OCI-LY7 (cell line): ENCODE data around the gene CD36. TPM values are rescaled to one million over a fixed set of nuclear protein-coding genes. Genes with fewer than 3 reads are reported as not detected.

Source experiments
- Bru-seq: library from RNA; stranded (reverse); fragments of 400-500 nt; gene quantifications from one replicate; lab custom pipeline; 2021; lab: Mats Ljungman, UMichigan
- BruChase-seq, 2 experiments: library from RNA; stranded (reverse); fragments of 400-500 nt; gene quantifications; one replicate each; lab custom pipeline; 2021; lab: Mats Ljungman, UMichigan
- BruUV-seq: library from RNA; stranded (reverse); fragments of 400-500 nt; replicated peaks from 2 replicates; lab custom pipeline; 2021; lab: Mats Ljungman, UMichigan
- CTCF ChIA-PET: fragments of 300-600 bp; sonication (Branson Sonifier 250); formaldehyde crosslinking; loops from one replicate; lab custom pipeline; 2022; ENCODE audit warnings: antibody characterized with exemption; ENCODE audit not compliant: unreplicated experiment; lab: Charles Lee
- POLR2A ChIA-PET: fragments of 300-600 bp; sonication (Branson Sonifier 250); formaldehyde crosslinking; loops from one replicate; lab custom pipeline; 2022; ENCODE audit warnings: antibody characterized with exemption; lab: Charles Lee
- DNase-seq: peaks from one replicate; pipeline ENCODE4 v3.0.0-alpha.2; 2015; ENCODE audit warnings: low spot score
- H2AFZ ChIP-seq: fragments of 200-600 bp; sonication (generic), shearing (Covaris generic); 2 replicates; pipeline ENCODE4 v1.6.1; 2014; ENCODE audit warnings: mild to moderate bottlenecking, antibody characterized with exemption, low read length, moderate library complexity
- H3K27ac ChIP-seq: fragments of 200-600 bp; sonication (generic); 2 replicates; pipeline ENCODE4 v1.5.1; 2014; ENCODE audit warnings: mixed run types, low read depth, mild to moderate bottlenecking, moderate library complexity, low read length, inconsistent platforms; ENCODE audit not compliant: poor library complexity, severe bottlenecking
- H3K36me3 ChIP-seq: fragments of 200-600 bp; sonication (generic); 2 replicates; pipeline ENCODE4 v1.6.1; 2014; ENCODE audit warnings: mild to moderate bottlenecking, antibody characterized with exemption, low read length, moderate library complexity, mixed read lengths; ENCODE audit not compliant: insufficient read depth
- H3K4me1 ChIP-seq: fragments of 200-600 bp; sonication (generic); 2 replicates; pipeline ENCODE4 v1.5.1; 2014; ENCODE audit warnings: mild to moderate bottlenecking, low read length; ENCODE audit not compliant: insufficient read depth, poor library complexity, severe bottlenecking
- H3K4me2 ChIP-seq: fragments of 200-600 bp; sonication (generic); 2 replicates; pipeline ENCODE4 v1.6.1; 2014; ENCODE audit warnings: mild to moderate bottlenecking, low read length
- H3K4me3 ChIP-seq: fragments of 200-600 bp; sonication (generic); 2 replicates; pipeline ENCODE4 v1.5.1; 2014; ENCODE audit warnings: mild to moderate bottlenecking, low read depth, low read length; ENCODE audit not compliant: poor library complexity, severe bottlenecking
- H3K79me2 ChIP-seq: fragments of 200-600 bp; sonication (generic); 2 replicates; pipeline ENCODE4 v1.6.1; 2016; ENCODE audit warnings: low read depth, mild to moderate bottlenecking, low read length, moderate library complexity, mixed read lengths; ENCODE audit not compliant: insufficient read depth
- H3K9me2 ChIP-seq: fragments of 200-600 bp; sonication (generic); 2 replicates; pipeline ENCODE4 v1.6.1; 2016; ENCODE audit warnings: mild to moderate bottlenecking, low read length, mixed read lengths; ENCODE audit not compliant: insufficient read depth
- H3K9me3 ChIP-seq: fragments of 200-600 bp; sonication (generic); 2 replicates; pipeline ENCODE4 v1.6.1; 2014; ENCODE audit warnings: mild to moderate bottlenecking, mixed run types, low read length, mixed read lengths
- H4K20me1 ChIP-seq: fragments of 200-600 bp; sonication (generic); 2 replicates; pipeline ENCODE4 v1.6.1; 2014; ENCODE audit warnings: mild to moderate bottlenecking, antibody characterized with exemption, low read length, moderate library complexity, mixed read lengths; ENCODE audit not compliant: insufficient read depth
- CTCF ChIP-seq: fragments of 200-600 bp; sonication (generic); conservative IDR thresholded peaks from 2 replicates; pipeline ENCODE4 v1.5.1; 2014; ENCODE audit warnings: mild to moderate bottlenecking, antibody characterized with exemption, low read length, moderate library complexity, mixed read lengths
- EZH2phosphoT487 ChIP-seq: fragments of 200-600 bp; sonication (generic); IDR thresholded peaks from 2 replicates; pipeline ENCODE4 v1.6.1; 2018; ENCODE audit warnings: low read depth, borderline replicate concordance, mild to moderate bottlenecking, mixed run types, antibody characterized with exemption, low read length, moderate library complexity, mixed read lengths
- intact Hi-C: fragments of 100-400 bp; cut with micrococcal nuclease; formaldehyde crosslinking; loops from one replicate; pipeline ENCODE4 v1.10.0; 2022; ENCODE audit not compliant: unreplicated experiment
- long read RNA-seq: library from polyadenylated mRNA; stranded (forward); transcript quantifications from one replicate; pipeline ENCODE4 v2.0.0, GENCODE V29; 2022
- total RNA-seq, 2 experiments: library from RNA; depleted of rRNA in 1 of 2; stranded (reverse); fragments of >200 nt in 1 of 2; shearing (Covaris generic) in 1 of 2; gene quantifications; 2 replicates each; pipeline ENCODE4 v1.2.3, GENCODE V29; 2014 to 2022

The CD36 gene
- total RNA-seq (2014; rRNA removed; shearing (Covaris generic)) (0.03 TPM in 1 of 2 replicates, not detected in the other), total RNA-seq (2022) (not detected in 2 replicates), Bru-seq, nascent RNA (percentile 2 among the genes with signal in this experiment), BruChase-seq, experiment 1, labeled RNA remaining after a 6-hour chase (percentile 1 among the genes with signal in this experiment), BruChase-seq, experiment 2, labeled RNA remaining after a 2-hour chase (not detected)
- long read RNA-seq = 0 reads

GRCh38 chr7:80637911-80638765 lies at the start of gene CD36:
Gene CD36, plus strand, starts transcription at chr7:80638642. Its CDS starts 8,099 bp downstream, at chr7:80646741.
- ChIA-PET POLR2A (no interaction called here), CTCF (no interaction called here)
- intact Hi-C loops = no loop called here
- DNase-seq = no peak
- no TSS peak for BruUV-seq
- H4K20me1 ChIP-seq = no peaks in the 10 kb centered on the region
- no peaks in the 10 kb centered on the region for H3K9me2 ChIP-seq
- H2AFZ ChIP-seq = no peak within 1 kb of the TSS
- no peaks in the 10 kb centered on the region for H3K4me1 ChIP-seq
- H3K4me3 ChIP-seq = no peak within 1 kb of the TSS
- H3K36me3 ChIP-seq = no peaks in the 10 kb centered on the region
- no peaks in the 10 kb centered on the region for H3K9me3 ChIP-seq
- H3K4me2 ChIP-seq = no peak within 1 kb of the TSS
- no peaks in the 10 kb centered on the region for H3K79me2 ChIP-seq
- TF ChIP-seq CTCF = no peak
- H3K27ac ChIP-seq = no peak within 1 kb of the TSS

DNA sequence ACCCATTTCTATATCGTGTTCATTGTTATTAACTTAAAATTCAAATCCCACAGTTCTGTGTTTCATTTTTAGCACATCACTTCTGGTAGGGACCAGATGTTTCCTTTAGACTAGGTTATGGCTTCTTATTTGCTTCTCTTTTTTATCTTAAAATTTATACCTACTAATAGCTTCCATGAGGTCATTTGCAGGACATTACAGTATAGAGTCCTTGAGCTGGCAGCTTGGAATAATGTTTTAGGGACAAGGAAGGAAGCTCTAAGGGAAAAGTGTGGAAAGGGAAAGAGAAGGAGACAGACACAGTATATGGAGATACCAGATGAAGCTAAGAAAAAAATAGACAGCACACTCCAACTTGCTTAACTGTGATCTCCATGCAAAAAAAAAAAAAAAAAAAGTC lies 48.8 kb upstream of the CD36 start:
- TF ChIP-seq CTCF (no peak), EZH2phosphoT487 (no peak)
- H3K79me2 ChIP-seq = no peaks in the 10 kb centered on the region
- BruUV-seq = no TSS peak
- H3K36me3 ChIP-seq = no peaks in the 10 kb centered on the region
- no peak overlapping the region for H2AFZ ChIP-seq
- ChIA-PET CTCF (no interaction called here), POLR2A (no interaction called here)
- no peak overlapping the region for H3K4me3 ChIP-seq
- intact Hi-C loops = no loop called here
- no peak for DNase-seq
- no peaks in the 10 kb centered on the region for H3K9me2 ChIP-seq
- no peak overlapping the region for H3K27ac ChIP-seq
- no peak overlapping the region for H3K4me2 ChIP-seq
- H3K4me1 ChIP-seq = no peaks in the 10 kb centered on the region
- no peaks in the 10 kb centered on the region for H3K9me3 ChIP-seq
- no peaks in the 10 kb centered on the region for H4K20me1 ChIP-seq

GRCh38 chr7:80591654-80592053 lies 46.8 kb upstream of the CD36 start:
- BruUV-seq = no TSS peak
- no peak overlapping the region for H2AFZ ChIP-seq
- POLR2A ChIA-PET = interaction anchor here (1.1 kb wide), 1 partner anchor 15 kb away, joined by 3 read pairs; no protein-coding TSS in a partner anchor
- H3K4me2 ChIP-seq = no peak overlapping the region
- no peak overlapping the region for H3K4me3 ChIP-seq
- H3K9me3 ChIP-seq = no peaks in the 10 kb centered on the region
- H4K20me1 ChIP-seq = no peaks in the 10 kb centered on the region
- no peaks in the 10 kb centered on the region for H3K4me1 ChIP-seq
- no peaks in the 10 kb centered on the region for H3K9me2 ChIP-seq
- TF ChIP-seq CTCF (no peak), EZH2phosphoT487 (no peak)
- H3K36me3 ChIP-seq = no peaks in the 10 kb centered on the region
- DNase-seq = no peak
- intact Hi-C loops = no loop called here
- no peak overlapping the region for H3K27ac ChIP-seq
- CTCF ChIA-PET = no interaction called here
- no peaks in the 10 kb centered on the region for H3K79me2 ChIP-seq
